Neural progenitor cell (in vitro differentiated cells): Measurements from ENCODE around the gene RNF150. TPM values are rescaled to one million over a fixed set of nuclear protein-coding genes. Genes with fewer than 3 reads are reported as not detected.

ENCODE experiments used
- DNase-seq: peaks from one replicate; pipeline ENCODE4 v3.0.0-alpha.2; 2016; ENCODE audit warnings: low spot score
- H2AFZ ChIP-seq: fragments of 200-600 bp; sonication (generic); replicated peaks from 2 replicates; pipeline ENCODE4 v1.6.1; 2016; ENCODE audit warnings: antibody characterized with exemption
- H3F3A ChIP-seq: fragments of 200-600 bp; sonication (generic); 2 replicates; pipeline ENCODE4 v1.6.1; 2016; ENCODE audit warnings: antibody characterized with exemption, low read depth
- H3K27ac ChIP-seq: fragments of 200-600 bp; sonication (generic); 2 replicates; pipeline ENCODE4 v1.5.1; 2016; ENCODE audit warnings: mild to moderate bottlenecking
- H3K27me3 ChIP-seq: fragments of 200-600 bp; sonication (generic); 2 replicates; pipeline ENCODE4 v1.6.1; 2016; ENCODE audit warnings: mild to moderate bottlenecking, moderate library complexity
- H3K36me3 ChIP-seq: fragments of 200-600 bp; sonication (generic); 2 replicates; pipeline ENCODE4 v1.5.1; 2016
- H3K4me1 ChIP-seq: fragments of 200-600 bp; sonication (generic); 2 replicates; pipeline ENCODE4 v1.6.1; 2016; ENCODE audit warnings: mixed run types
- H3K4me2 ChIP-seq: fragments of 200-600 bp; sonication (generic); 2 replicates; pipeline ENCODE4 v1.6.1; 2016
- H3K4me3 ChIP-seq: fragments of 200-600 bp; sonication (generic); 2 replicates; pipeline ENCODE4 v1.5.1; 2016
- H3K79me2 ChIP-seq: fragments of 200-600 bp; sonication (generic); 2 replicates; pipeline ENCODE4 v1.6.1; 2016; ENCODE audit warnings: low read depth
- H3K9ac ChIP-seq: fragments of 200-600 bp; sonication (generic); 2 replicates; pipeline ENCODE4 v1.6.1; 2016
- H3K9me3 ChIP-seq: fragments of 200-600 bp; sonication (generic); 2 replicates; pipeline ENCODE4 v1.5.1; 2016; ENCODE audit warnings: low read depth
- H4K20me1 ChIP-seq: fragments of 200-600 bp; sonication (generic); 2 replicates; pipeline ENCODE4 v1.6.1; 2016; ENCODE audit warnings: low read depth
- H3K27ac Mint-ChIP-seq: 3 replicates; pipeline ENCODE4 v1.8.0; 2021; ENCODE audit warnings: mixed read lengths
- H3K27me3 Mint-ChIP-seq: 2 replicates; pipeline ENCODE4 v1.8.0; 2022; ENCODE audit warnings: low read depth, mild to moderate bottlenecking, inconsistent platforms, moderate library complexity, mixed read lengths; ENCODE audit not compliant: insufficient read depth
- H3K36me3 Mint-ChIP-seq: 3 replicates; pipeline ENCODE4 v1.8.0; 2021; ENCODE audit warnings: mixed read lengths
- H3K4me1 Mint-ChIP-seq: 3 replicates; pipeline ENCODE4 v1.8.0; 2021; ENCODE audit warnings: mixed read lengths
- H3K4me3 Mint-ChIP-seq: 3 replicates; pipeline ENCODE4 v1.8.0; 2021; ENCODE audit warnings: mild to moderate bottlenecking, moderate library complexity, mixed read lengths
- H3K9me3 Mint-ChIP-seq: 3 replicates; pipeline ENCODE4 v1.8.0; 2020; ENCODE audit warnings: mixed read lengths
- CTCF ChIP-seq: fragments of 200-600 bp; sonication (generic); IDR thresholded peaks from 2 replicates; pipeline ENCODE4 v1.5.1; 2017; ENCODE audit warnings: antibody characterized with exemption, mild to moderate bottlenecking
- EZH2 ChIP-seq: fragments of 200-600 bp; sonication (generic); IDR thresholded peaks from 2 replicates; pipeline ENCODE4 v1.6.1; 2017; ENCODE audit warnings: antibody characterized with exemption, mild to moderate bottlenecking, moderate library complexity
- EZH2phosphoT487 ChIP-seq: fragments of 200-600 bp; sonication (generic); IDR thresholded peaks from 2 replicates; pipeline ENCODE4 v1.6.1; 2017; ENCODE audit warnings: antibody characterized with exemption
- total RNA-seq: library from RNA; depleted of rRNA; stranded (reverse); fragments of >200 nt; gene quantifications from 2 replicates; pipeline ENCODE4 v1.2.3, GENCODE V29; 2015; ENCODE audit warnings: low replicate concordance

The RNF150 gene
- total RNA-seq, 1 donor from 2014 or later, result 1.4 TPM

GRCh38 chr4:140901736-140902336 is 231.4 kb downstream of the RNF150 start:
- TF ChIP-seq CTCF (no peak), EZH2 (no peak), EZH2phosphoT487 (no peak)
- no peak overlapping the region for H3K4me3 ChIP-seq
- no peaks in the 10 kb centered on the region for H3K36me3 Mint-ChIP-seq
- H3K4me1 Mint-ChIP-seq, result peaks cover 2% of the 10 kb centered on the region
- no peak overlapping the region for H3K4me2 ChIP-seq
- H3K4me1 ChIP-seq, result no peaks in the 10 kb centered on the region
- no peak overlapping the region for H3K27ac Mint-ChIP-seq
- H3F3A ChIP-seq, result no peaks in the 10 kb centered on the region
- H3K9me3 Mint-ChIP-seq, result no peaks in the 10 kb centered on the region
- H3K27me3 ChIP-seq, result no peaks in the 10 kb centered on the region
- H2AFZ ChIP-seq, result no peak overlapping the region
- H3K27me3 Mint-ChIP-seq, result no peaks in the 10 kb centered on the region
- no peaks in the 10 kb centered on the region for H4K20me1 ChIP-seq
- H3K27ac ChIP-seq, result no peak overlapping the region
- no peaks in the 10 kb centered on the region for H3K79me2 ChIP-seq
- DNase-seq, result no peak
- no peak overlapping the region for H3K9ac ChIP-seq
- no peak overlapping the region for H3K4me3 Mint-ChIP-seq
- H3K9me3 ChIP-seq, result no peaks in the 10 kb centered on the region
- H3K36me3 ChIP-seq, result no peaks in the 10 kb centered on the region

DNA sequence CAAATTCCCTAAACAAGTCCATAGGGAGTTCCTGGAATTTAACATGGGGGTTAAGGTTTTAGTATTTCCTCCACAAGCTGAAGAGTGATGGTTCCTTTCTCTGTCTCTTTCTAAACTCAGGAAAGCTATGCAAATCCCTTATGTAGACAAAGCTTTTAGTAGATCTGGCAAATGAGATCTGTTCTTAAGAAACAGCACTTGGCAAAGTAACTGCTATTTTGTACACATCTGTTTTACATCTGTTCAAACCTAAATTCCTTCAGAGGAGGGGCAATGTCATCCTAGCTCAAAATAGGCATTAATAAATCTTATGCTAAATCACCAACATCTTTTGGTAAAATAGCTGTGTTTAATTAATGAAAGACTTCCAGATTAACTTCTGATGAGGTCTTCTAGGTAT is 239.3 kb downstream of the RNF150 start:
- Histone ChIP-seq H3K36me3 (no peaks in the 10 kb centered on the region), H3K27me3 (no peaks in the 10 kb centered on the region), H3K79me2 (no peaks in the 10 kb centered on the region), H3K4me3 (no peak overlapping the region), H3K9ac (no peak overlapping the region), H3K4me1 (no peaks in the 10 kb centered on the region), H2AFZ (no peak overlapping the region), H3K4me2 (no peak overlapping the region), H3K9me3 (no peaks in the 10 kb centered on the region), H4K20me1 (no peaks in the 10 kb centered on the region), H3K27ac (no peak overlapping the region), H3F3A (no peaks in the 10 kb centered on the region)
- Mint-ChIP-seq H3K27ac (no peak overlapping the region), H3K4me1 (peaks cover 14% of the 10 kb centered on the region), H3K4me3 (no peak overlapping the region), H3K9me3 (no peaks in the 10 kb centered on the region), H3K36me3 (no peaks in the 10 kb centered on the region), H3K27me3 (peaks cover 4% of the 10 kb centered on the region)
- no peak for TF ChIP-seq EZH2
- TF ChIP-seq CTCF, result no peak
- TF ChIP-seq EZH2phosphoT487, result no peak
- DNase-seq, result no peak

GRCh38 chr4:140888054-140888453 is 245.2 kb downstream of the RNF150 start:
- no peak for DNase-seq
- H3K4me1 Mint-ChIP-seq, result no peaks in the 10 kb centered on the region
- H3K4me3 ChIP-seq, result no peak overlapping the region

More at GRCh38 chr4:140888054-140888453, 245.2 kb downstream of the RNF150 start:
- Histone ChIP-seq H4K20me1 (no peaks in the 10 kb centered on the region), H3K9ac (no peak overlapping the region), H3K36me3 (no peaks in the 10 kb centered on the region), H3K79me2 (no peaks in the 10 kb centered on the region), H3K4me1 (no peaks in the 10 kb centered on the region), H2AFZ (no peak overlapping the region), H3K9me3 (no peaks in the 10 kb centered on the region), H3K4me2 (no peak overlapping the region), H3F3A (no peaks in the 10 kb centered on the region), H3K27me3 (no peaks in the 10 kb centered on the region), H3K27ac (no peak overlapping the region)
- no peak overlapping the region for H3K27ac Mint-ChIP-seq
- H3K36me3 Mint-ChIP-seq, result no peaks in the 10 kb centered on the region
- no peak for TF ChIP-seq EZH2
- no peak for TF ChIP-seq EZH2phosphoT487
- TF ChIP-seq CTCF, result no peak
- H3K27me3 Mint-ChIP-seq, result peaks cover 6% of the 10 kb centered on the region
- peaks cover 15% of the 10 kb centered on the region for H3K9me3 Mint-ChIP-seq
- no peak overlapping the region for H3K4me3 Mint-ChIP-seq
